GDM1 (cell line): ENCODE measurements around the gene FRG2C.
"Not testable (repeated sequence)": the region's sequence is repeated elsewhere in the genome, so short reads cannot be mapped to it uniquely, and the experiment has no call there.

Source experiments
- DNase-seq: peaks from one replicate; lab custom pipeline; 2025; lab: John Stamatoyannopoulos, UW

FRG2C gene

GRCh38 chr3:75664028-75664427 is at the start of gene FRG2C:
Gene FRG2C, plus strand, starts transcription at chr3:75664328. Its CDS starts 52 bp downstream, at chr3:75664380.
- not testable (repeated sequence) for DNase-seq

- not testable (repeated sequence) for DNase-seq
These were observed 45.3 kb upstream of the FRG2C start for GRCh38 chr3:75618666-75619305.

- DNase-seq = not testable (repeated sequence)
These were observed 44.6 kb upstream of the FRG2C start for GRCh38 chr3:75619481-75620031.

GRCh38 chr3:75621772-75622171 is 42.4 kb upstream of the FRG2C start:
- DNase-seq = not testable (repeated sequence)

- DNase-seq = not testable (repeated sequence)
These were observed 40.5 kb upstream of the FRG2C start for GRCh38 chr3:75623656-75624055.

GRCh38 chr3:75630887-75631535 is 33.1 kb upstream of the FRG2C start:
- not testable (repeated sequence) for DNase-seq

- no peak for DNase-seq
These were observed 32.6 kb upstream of the FRG2C start for GRCh38 chr3:75631541-75631940.

GRCh38 chr3:75638947-75639346 is 25.2 kb upstream of the FRG2C start:
- DNase-seq = not testable (repeated sequence)

GRCh38 chr3:75641107-75641517 is 23.0 kb upstream of the FRG2C start:
- not testable (repeated sequence) for DNase-seq

- not testable (repeated sequence) for DNase-seq
These were observed 20.9 kb upstream of the FRG2C start for GRCh38 chr3:75643031-75643800.

GRCh38 chr3:75645548-75645947 is 18.6 kb upstream of the FRG2C start:
- not testable (repeated sequence) for DNase-seq

GRCh38 chr3:75650191-75650590 is 13.9 kb upstream of the FRG2C start:
- no peak for DNase-seq

GRCh38 chr3:75655101-75655904 is 8.8 kb upstream of the FRG2C start:
- not testable (repeated sequence) for DNase-seq

- not testable (repeated sequence) for DNase-seq
These were observed 8.2 kb upstream of the FRG2C start for GRCh38 chr3:75655956-75656355.

GRCh38 chr3:75658411-75659107 is 5.6 kb upstream of the FRG2C start:
- DNase-seq = not testable (repeated sequence)

GRCh38 chr3:75659108-75659433 is 5.1 kb upstream of the FRG2C start:
- not testable (repeated sequence) for DNase-seq

GRCh38 chr3:75665626-75666025 is 1.5 kb downstream of the FRG2C start:
- not testable (repeated sequence) for DNase-seq

- not testable (repeated sequence) for DNase-seq
These were observed 3.9 kb downstream of the FRG2C start for GRCh38 chr3:75667757-75668701.

- not testable (repeated sequence) for DNase-seq
These were observed 4.7 kb downstream of the FRG2C start for GRCh38 chr3:75668759-75669347.
